CD4-positive, alpha-beta T cell treated with Interleukin-4 for 4 hours (primary cell): Measurements from ENCODE around the gene STARD9.

ENCODE experiments used
- DNase-seq: peaks from one replicate; pipeline ENCODE4 v3.0.0-alpha.2; 2020

Gene STARD9

GRCh38 chr15:42696626-42697025, 121.2 kb downstream of the STARD9 start:
- DNase-seq, result no peak

GRCh38 chr15:42704492-42704926, 129.1 kb downstream of the STARD9 start:
- DNase-seq, result peak; percentile 65

- DNase-seq, result no peak
Observed at GRCh38 chr15:42705336-42705735, 129.9 kb downstream of the STARD9 start.

GRCh38 chr15:42707068-42707467, 131.7 kb downstream of the STARD9 start:
- DNase-seq, result no peak

- DNase-seq, result no peak
Observed at GRCh38 chr15:42707873-42708544, 132.6 kb downstream of the STARD9 start.

GRCh38 chr15:42710662-42711061, 135.3 kb downstream of the STARD9 start:
- DNase-seq, result no peak

GRCh38 chr15:42711746-42712145, 136.3 kb downstream of the STARD9 start:
- DNase-seq, result no peak

GRCh38 chr15:42712584-42712983, 137.2 kb downstream of the STARD9 start:
- DNase-seq, result no peak

- no peak for DNase-seq
Observed at GRCh38 chr15:42716125-42716524, 140.7 kb downstream of the STARD9 start.

GRCh38 chr15:42716626-42717025, 141.2 kb downstream of the STARD9 start:
- no peak for DNase-seq

GRCh38 chr15:42719043-42719442, 143.6 kb downstream of the STARD9 start:
- DNase-seq, result no peak

- DNase-seq, result no peak
Observed at GRCh38 chr15:42720071-42720470, 144.7 kb downstream of the STARD9 start.

- no peak for DNase-seq
Observed at GRCh38 chr15:42721016-42721415, 145.6 kb downstream of the STARD9 start.

GRCh38 chr15:42721916-42722315, 146.5 kb downstream of the STARD9 start:
- no peak for DNase-seq

GRCh38 chr15:42723068-42723467, 147.7 kb downstream of the STARD9 start:
- DNase-seq, result no peak

- DNase-seq, result no peak
Observed at GRCh38 chr15:42724276-42724675, 148.9 kb downstream of the STARD9 start.

- DNase-seq, result no peak
Observed at GRCh38 chr15:42725331-42725903, 150.0 kb downstream of the STARD9 start.

GRCh38 chr15:42726114-42726513, 150.7 kb downstream of the STARD9 start:
- no peak for DNase-seq

GRCh38 chr15:42727750-42728381, 152.5 kb downstream of the STARD9 start:
- DNase-seq, result no peak

- no peak for DNase-seq
Observed at GRCh38 chr15:42728560-42728959, 153.2 kb downstream of the STARD9 start.

GRCh38 chr15:42728972-42729371, 153.6 kb downstream of the STARD9 start:
- DNase-seq, result no peak

- no peak for DNase-seq
Observed at GRCh38 chr15:42729409-42729808, 154.0 kb downstream of the STARD9 start.

GRCh38 chr15:42730135-42730534, 154.7 kb downstream of the STARD9 start:
- no peak for DNase-seq

- no peak for DNase-seq
Observed at GRCh38 chr15:42730536-42730935, 155.1 kb downstream of the STARD9 start.
